GM21717 (cell line): ENCODE results near the gene LHX4.

ENCODE experiments used
- ATAC-seq: cut with Tn5 transposase; IDR thresholded peaks from one replicate; pipeline ENCODE4 v1.9.1; 2021; ENCODE audit warnings: mild to moderate bottlenecking, moderate library complexity; ENCODE audit not compliant: unreplicated experiment

LHX4 gene

GRCh38 chr1:180224902-180225301 lies 5.2 kb upstream of the LHX4 start:
- no peak for ATAC-seq

DNA sequence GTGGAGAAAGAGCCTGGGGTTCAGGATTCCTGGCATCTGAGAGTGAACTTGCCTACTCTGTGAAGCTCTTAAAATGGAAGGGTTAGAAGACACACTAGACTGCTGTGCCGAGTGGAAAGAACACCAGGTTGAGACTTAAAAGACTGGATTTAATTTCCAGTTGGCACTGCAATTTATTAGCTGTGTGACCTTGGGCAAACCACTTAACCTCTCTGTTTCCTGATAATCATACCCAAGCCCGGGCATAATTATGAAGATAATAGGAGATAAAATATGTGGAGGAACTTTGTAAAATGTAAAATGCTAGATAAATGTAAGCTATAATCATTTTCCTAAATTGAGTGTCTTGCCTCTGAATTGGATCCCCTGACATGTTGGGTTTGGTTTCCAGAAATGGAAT lies 4.7 kb upstream of the LHX4 start:
- ATAC-seq = no peak

GRCh38 chr1:180227861-180228647 lies 2.0 kb upstream of the LHX4 start:
- no peak for ATAC-seq

GRCh38 chr1:180228648-180229482 lies 1.2 kb upstream of the LHX4 start:
- ATAC-seq = no peak

DNA sequence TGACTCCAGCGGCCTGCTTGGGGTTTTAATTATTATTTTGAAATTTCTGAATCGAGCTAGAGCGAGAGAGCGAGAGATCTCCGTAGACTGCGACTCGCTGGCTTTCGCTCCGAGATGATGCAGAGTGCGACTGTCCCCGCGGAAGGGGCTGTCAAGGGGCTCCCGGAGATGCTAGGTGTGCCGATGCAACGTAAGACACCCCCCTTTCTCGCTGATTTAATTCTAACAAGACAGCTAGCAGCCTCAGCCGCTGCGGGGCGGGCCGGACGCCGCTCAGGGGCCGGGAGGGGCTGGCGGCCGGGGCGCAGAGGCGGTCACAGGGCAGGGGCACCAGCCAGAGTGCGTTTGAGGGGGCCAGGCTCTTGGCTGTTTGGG lies 339 bp downstream of the LHX4 start:
- ATAC-seq = no peak

- no peak for ATAC-seq
Measured at GRCh38 chr1:180230791-180231505, 884 bp downstream of the LHX4 start.

- no peak for ATAC-seq
Measured at GRCh38 chr1:180231506-180231921, 1.4 kb downstream of the LHX4 start.

GRCh38 chr1:180231936-180232335 lies 1.9 kb downstream of the LHX4 start:
- ATAC-seq = no peak

- no peak for ATAC-seq
Measured at GRCh38 chr1:180232521-180233043, 2.5 kb downstream of the LHX4 start.

- no peak for ATAC-seq
Measured at GRCh38 chr1:180233191-180234011, 3.3 kb downstream of the LHX4 start.

- ATAC-seq = no peak
Measured at GRCh38 chr1:180234369-180235076, 4.5 kb downstream of the LHX4 start.

DNA sequence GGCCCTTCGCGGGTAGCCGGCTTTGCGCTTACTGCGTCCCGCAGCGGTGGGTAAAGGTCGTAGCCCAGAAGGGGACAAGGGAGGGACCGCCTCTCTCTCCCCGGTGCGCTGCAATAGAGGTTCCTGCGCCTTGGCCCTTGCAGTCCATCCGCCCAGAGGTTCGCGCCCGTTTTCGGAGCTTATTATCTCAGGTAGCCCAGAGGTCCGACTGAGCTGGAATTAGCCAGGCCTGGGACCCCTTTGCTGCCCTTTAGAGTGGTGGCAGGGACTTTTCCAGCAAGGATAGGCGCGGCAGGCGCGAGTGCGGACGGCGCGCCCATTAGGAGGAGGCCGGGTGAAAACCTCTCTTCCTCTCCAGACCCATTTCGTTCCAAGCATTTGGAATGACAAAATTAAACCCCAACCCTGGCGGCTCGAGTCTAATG lies 5.0 kb downstream of the LHX4 start:
- no peak for ATAC-seq

DNA sequence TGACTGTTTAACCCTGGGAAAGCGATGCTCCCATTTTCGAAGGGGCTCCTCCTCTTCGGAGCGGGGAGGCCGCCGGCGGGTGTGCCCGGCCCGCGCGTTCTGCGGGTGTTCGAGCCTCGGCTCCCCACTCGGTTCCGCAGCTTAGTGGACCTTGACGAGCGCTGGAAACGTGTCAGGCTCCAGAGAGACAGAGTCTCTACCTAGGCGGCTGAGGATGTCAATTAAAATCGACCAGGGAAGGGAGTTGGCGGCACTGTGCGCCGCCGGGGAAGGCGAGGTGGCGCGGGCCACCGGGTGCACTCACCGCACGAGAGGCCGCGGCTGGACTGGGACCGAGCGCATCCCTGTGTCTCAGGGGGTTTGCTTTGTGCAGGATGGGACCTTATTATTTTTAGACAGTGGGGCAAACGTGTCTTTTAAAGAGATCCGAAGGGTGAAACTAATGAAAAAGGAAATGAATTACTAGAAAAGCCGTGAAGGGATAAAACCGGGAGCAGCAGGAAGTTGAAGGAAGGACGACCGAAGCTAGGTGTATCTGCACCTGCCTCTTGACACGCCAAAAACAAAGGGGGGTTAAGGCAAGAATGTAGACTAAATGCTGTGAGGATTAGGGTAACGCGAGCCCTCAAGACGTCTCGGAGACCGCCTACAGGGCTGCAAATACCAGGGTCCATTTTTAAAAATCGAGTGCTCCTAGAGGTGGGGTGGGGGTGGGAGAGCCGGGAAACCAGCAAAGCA lies 5.6 kb downstream of the LHX4 start:
- no peak for ATAC-seq

GRCh38 chr1:180236698-180237509 lies 6.8 kb downstream of the LHX4 start:
- ATAC-seq = no peak

DNA sequence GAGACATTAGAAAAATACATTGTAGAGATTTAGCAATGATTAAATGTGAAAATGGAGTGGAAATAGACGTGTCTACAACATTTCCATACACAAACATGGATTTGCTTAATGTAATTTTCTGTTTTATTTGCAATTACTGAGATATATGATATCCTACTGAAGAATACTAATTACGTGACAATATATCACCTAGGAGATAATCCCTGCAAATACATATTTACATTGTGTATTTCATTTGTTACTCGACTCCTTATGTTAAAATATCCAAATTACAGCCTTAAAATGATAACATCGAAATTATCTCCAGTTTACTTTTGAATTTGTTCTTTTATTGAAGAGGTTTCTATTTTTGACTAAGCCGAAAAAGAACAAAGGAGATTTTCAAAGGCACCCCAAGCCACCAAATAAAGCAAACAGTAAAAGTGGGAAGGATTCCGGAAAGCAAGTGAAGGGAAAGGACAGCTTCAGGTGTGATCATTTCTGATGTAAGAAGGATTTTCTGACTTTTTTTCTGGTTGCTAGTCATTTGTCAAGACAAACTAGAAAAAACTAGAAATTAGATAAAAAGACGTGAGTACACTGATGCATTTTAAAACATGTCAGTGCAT lies 7.9 kb downstream of the LHX4 start:
- no peak for ATAC-seq

- no peak for ATAC-seq
Measured at GRCh38 chr1:180238675-180239074, 8.6 kb downstream of the LHX4 start.

- ATAC-seq = no peak
Measured at GRCh38 chr1:180239145-180240096, 9.4 kb downstream of the LHX4 start.
